Measurements from ENCODE around the gene PRTFDC1. TPM values are rescaled to one million over a fixed set of nuclear protein-coding genes. Genes with fewer than 3 reads are reported as not detected.

PRTFDC1 gene
- total and polyA plus RNA-seq, 2 of the 8 experiments (the other 6 are each of a cell fraction or from before 2014, with no cell fraction given) = 5.9 to 6.6 TPM

DNA sequence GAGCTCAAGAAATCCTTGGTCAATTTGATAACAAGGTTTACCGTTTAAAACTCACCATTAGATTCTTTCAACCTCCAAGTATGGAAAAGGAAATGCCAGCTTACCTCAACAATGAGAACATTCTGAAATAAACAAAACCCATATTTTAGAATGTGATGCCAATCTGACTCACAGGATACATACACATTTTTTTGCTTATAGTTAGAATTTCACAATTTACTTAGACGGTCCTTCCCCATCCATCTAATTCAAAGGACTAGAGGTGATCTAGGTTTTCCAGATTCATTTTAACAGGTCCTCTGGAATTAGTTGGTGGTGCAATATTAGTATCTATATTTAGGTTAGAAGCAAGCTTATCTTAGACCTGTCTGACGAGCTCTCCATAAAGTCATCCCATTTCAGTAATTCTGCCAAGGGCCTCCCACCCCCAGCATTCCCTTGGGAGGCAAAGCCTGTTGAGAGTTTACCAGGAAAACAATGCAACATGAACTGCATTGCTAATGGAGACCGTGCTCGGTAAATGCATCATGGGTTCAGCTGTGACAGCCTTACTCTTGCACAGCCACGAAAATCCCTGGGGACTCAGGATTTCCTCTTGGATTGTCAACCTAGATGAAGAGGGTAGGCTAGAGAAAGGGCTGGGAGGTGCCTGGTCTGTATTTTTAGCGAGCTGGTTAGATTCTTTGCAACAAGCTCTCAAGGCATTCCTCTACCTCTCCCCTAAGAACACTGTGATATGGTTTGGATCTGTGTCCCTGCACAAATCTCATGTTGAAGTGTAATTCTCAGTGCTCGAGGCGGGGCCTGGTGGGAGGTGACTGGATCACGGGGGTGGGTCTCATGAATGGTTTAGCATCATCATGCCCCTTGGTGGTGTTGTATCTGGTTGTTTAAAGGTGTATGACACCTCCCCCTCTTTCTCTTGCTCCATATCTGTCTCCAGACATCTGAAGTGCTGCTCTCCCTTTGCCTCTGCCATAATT, 93.8 kb downstream of the PRTFDC1 start (continued):
- TF ChIP-seq SAP30 (IDR thresholded peaks at IDR 0.05; ENCODE audit: insufficient read depth, insufficient replicate concordance, low read length) (no peak), JUN (IDR thresholded peaks at IDR 0.05; ENCODE audit: low read depth, low read length) (no peak), HDAC6 (IDR thresholded peaks at IDR 0.05; ENCODE audit: low read depth, low read length) (no peak), BRCA1 (IDR thresholded peaks at IDR 0.05; ENCODE audit: low read depth, low read length) (no peak)

Measured in H1 (cell line).